RWPE1 (cell line): ENCODE data around the gene FOXP1.

Experiments used
- CTCF ChIA-PET: fragments of 350-600 bp; sonication (Branson Sonifier 250); formaldehyde crosslinking; extraction: SDS; loops from one replicate; lab custom pipeline; 2021; lab: Yijun Ruan, JAX
- POLR2A ChIA-PET: fragments of 400-600 bp; formaldehyde crosslinking; extraction: SDS; loops from one replicate; lab custom pipeline; 2020; ENCODE audit warnings: antibody characterized with exemption; ENCODE audit not compliant: low non-redundant PET; lab: Yijun Ruan, JAX
- DNase-seq: peaks from one replicate; pipeline ENCODE4 v3.0.0; 2012; ENCODE audit warnings: low spot score
- H3K27ac ChIP-seq: fragments of 450-650 bp; 2 replicates; pipeline ENCODE4 v1.5.1; 2017
- TF ChIP-seq, protein P1 (sequence below): fragments of 450-650 bp; conservative IDR thresholded peaks from 2 replicates; pipeline ENCODE4 v1.5.1; 2017; ENCODE audit warnings: low read depth, mild to moderate bottlenecking

FOXP1 gene

DNA sequence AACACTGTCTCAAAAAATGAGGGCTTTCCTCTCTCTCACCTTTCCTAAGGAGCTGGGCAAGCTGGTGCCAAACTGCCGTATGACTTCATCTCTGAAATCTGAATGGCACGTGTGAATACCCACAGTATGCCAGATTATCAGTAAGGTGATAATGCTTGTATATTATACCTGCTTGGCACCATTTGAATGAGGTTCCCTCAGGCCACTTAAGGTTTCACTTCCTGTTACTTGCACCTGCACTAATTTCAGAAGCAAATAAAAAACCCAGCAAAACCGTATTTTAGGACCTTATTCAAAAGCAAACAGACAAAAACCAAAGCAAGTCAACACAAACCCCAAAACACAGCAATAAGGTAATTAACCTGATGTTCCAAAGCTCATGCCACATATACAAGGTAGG is 19.7 kb downstream of the FOXP1 start:
- ChIA-PET CTCF (no interaction called here), POLR2A (no interaction called here)
- DNase-seq: no peak
- TF ChIP-seq, protein P1, sequence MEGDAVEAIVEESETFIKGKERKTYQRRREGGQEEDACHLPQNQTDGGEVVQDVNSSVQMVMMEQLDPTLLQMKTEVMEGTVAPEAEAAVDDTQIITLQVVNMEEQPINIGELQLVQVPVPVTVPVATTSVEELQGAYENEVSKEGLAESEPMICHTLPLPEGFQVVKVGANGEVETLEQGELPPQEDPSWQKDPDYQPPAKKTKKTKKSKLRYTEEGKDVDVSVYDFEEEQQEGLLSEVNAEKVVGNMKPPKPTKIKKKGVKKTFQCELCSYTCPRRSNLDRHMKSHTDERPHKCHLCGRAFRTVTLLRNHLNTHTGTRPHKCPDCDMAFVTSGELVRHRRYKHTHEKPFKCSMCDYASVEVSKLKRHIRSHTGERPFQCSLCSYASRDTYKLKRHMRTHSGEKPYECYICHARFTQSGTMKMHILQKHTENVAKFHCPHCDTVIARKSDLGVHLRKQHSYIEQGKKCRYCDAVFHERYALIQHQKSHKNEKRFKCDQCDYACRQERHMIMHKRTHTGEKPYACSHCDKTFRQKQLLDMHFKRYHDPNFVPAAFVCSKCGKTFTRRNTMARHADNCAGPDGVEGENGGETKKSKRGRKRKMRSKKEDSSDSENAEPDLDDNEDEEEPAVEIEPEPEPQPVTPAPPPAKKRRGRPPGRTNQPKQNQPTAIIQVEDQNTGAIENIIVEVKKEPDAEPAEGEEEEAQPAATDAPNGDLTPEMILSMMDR: no peak
- no peak overlapping the region for H3K27ac ChIP-seq

GRCh38 chr3:71562938-71563337 is 20.6 kb downstream of the FOXP1 start:
- H3K27ac ChIP-seq: no peak overlapping the region
- TF ChIP-seq, protein P1: no peak
- POLR2A ChIA-PET: no interaction called here
- no peak for DNase-seq
- CTCF ChIA-PET: no interaction called here

- CTCF ChIA-PET: no interaction called here
- POLR2A ChIA-PET: no interaction called here
- no peak overlapping the region for H3K27ac ChIP-seq
- no peak for DNase-seq
- TF ChIP-seq, protein P1: no peak
These were observed 22.9 kb downstream of the FOXP1 start for GRCh38 chr3:71560665-71561064.

GRCh38 chr3:71559578-71560162 is 23.9 kb downstream of the FOXP1 start:
- CTCF ChIA-PET: no interaction called here
- DNase-seq: no peak
- no peak overlapping the region for H3K27ac ChIP-seq
- TF ChIP-seq, protein P1: no peak
- POLR2A ChIA-PET: no interaction called here

GRCh38 chr3:71559021-71559420 is 24.5 kb downstream of the FOXP1 start:
- no peak for DNase-seq
- no peak overlapping the region for H3K27ac ChIP-seq
- CTCF ChIA-PET: no interaction called here

DNA sequence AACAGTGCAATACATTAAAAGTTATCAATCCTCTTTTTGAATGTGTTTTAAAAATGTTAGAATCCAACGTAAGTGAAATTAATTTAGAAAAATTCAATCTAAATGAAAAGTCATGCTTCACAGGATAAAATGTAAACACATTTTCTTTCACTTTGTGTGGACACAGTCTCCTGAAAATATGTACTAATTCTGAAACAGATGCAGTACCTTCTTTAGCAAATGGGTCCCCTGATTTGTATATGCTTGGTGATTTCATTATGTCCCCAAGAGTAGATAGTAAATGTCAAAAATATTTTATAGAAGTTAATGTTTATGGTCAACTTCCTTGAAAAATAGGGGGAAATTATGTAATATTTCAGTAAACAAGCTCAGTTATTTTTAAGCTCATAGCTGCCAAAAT is 28.9 kb downstream of the FOXP1 start:
- ChIA-PET CTCF (no interaction called here), POLR2A (no interaction called here)
- no peak for DNase-seq
- no peak overlapping the region for H3K27ac ChIP-seq
- TF ChIP-seq, protein P1: no peak

More at GRCh38 chr3:71559021-71559420, 24.5 kb downstream of the FOXP1 start:
- POLR2A ChIA-PET: no interaction called here
- TF ChIP-seq, protein P1: no peak
